NCI-H2081 (cell line): ENCODE measurements around the gene MMD.
"Not testable (repeated sequence)": the region's sequence is repeated elsewhere in the genome, so short reads cannot be mapped to it uniquely, and the experiment has no call there.

Experiments
- DNase-seq, 2 experiments: peaks; one replicate each; lab custom pipeline; 2025; lab: John Stamatoyannopoulos, UW

The MMD gene

DNA sequence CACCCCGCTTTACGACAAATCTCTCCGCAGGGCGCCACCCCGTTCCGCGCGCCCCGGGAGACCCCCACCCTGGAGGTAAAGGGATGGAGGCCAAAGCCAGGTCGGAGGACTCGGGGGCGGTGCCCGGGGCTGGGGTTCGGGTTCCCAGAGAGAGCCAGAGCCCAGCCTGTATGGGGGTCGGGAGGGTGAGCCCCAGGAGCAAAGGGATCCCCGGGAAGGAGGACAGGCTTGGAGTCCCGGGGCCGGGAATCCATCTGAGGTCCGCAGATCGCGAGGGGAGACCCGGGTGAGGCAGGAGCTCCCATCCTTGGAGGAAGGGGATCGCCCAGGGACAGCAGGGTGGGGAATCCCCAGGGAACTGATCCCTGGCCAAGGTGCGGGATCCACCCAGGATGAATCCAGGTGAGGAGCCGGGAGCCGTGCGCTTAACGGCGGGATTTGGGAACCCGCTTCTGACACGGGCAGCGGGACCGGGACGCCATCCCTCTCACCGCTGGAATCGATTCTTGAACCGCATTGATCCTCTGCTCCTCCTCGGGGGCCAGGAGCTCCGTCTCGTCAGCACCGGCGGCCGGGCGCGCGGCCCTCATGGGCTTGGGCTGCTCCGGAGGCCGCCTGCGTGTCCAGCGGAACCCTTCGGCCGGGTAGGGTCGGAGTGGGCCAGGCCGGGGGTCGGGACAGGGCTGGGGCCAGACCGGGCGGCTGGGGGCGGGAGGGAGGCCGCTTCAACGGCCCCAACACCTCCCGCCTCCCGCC, at the start of gene MMD:
TSS of gene MMD (minus strand) at position 657 of the 756 bp plus-strand sequence. CDS start at position 517, 140 bp downstream.
- peak in 1 of 2 experiments; percentile 56 for DNase-seq

GRCh38 chr17:55466671-55467070, 45.0 kb upstream of the MMD start:
- DNase-seq, result no peak

DNA sequence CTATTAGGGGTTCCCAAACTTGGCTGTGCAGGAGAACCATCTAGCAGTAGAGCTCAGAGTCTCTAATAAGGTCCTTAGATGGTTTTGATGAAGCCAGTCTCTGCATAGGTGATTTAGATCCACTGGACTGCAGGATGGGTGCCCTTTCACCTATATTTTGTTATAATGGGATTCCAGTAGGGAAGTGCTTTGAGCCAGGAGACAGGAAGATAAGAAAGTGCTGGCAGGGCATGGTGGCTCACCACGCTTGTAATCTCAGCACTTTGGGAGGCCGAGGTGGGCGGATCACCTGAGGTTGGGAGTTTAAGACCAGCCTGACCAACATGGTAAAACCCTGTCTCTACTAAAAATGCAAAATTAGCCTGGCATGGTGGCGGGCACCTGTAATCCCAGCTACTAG, 44.1 kb upstream of the MMD start:
- DNase-seq, result not testable (repeated sequence)

DNA sequence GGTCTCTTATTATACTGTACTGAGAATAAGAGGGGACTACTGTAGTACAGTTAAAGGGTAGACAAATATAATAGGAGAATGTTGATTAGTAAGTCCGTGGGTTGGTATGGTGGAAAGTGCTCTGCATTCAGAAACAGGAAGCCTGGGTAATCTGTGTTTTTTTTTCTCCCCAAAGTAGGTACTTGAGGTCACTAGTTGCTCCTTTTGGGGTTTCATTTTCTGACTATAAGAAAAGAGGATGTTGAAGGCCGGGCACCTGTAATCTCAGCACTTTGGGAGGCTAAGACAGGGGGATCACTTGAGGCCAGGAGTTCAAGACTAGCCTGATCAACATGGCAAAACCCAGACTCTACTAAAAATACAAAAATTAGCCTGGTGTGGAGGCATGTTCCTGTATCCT, 42.0 kb upstream of the MMD start:
- DNase-seq, result no peak

- DNase-seq, result no peak
These were observed 41.1 kb upstream of the MMD start for GRCh38 chr17:55462711-55463110.

GRCh38 chr17:55462234-55462633, 40.6 kb upstream of the MMD start:
- DNase-seq, result no peak

DNA sequence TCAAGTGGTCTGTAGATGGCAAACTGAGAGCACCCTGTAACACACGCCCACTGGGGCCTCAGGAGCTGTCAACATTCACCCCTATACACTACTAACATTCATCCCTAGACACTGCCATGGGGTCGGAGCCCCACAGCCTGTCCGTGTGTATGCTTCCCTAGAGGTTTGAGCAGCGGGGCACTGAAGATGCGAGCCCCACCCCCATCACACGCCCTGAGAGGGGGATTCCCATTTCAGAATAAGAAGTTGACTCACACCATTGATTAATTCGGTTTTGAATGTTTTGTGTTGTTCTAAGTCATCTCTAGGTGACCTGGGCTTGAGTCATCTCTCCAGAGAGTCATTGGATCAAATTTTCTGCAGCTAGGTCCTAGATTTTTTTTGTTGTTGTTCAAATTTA, 37.3 kb upstream of the MMD start:
- no peak for DNase-seq

- DNase-seq, result no peak
These were observed 36.8 kb upstream of the MMD start for GRCh38 chr17:55458287-55458900.

DNA sequence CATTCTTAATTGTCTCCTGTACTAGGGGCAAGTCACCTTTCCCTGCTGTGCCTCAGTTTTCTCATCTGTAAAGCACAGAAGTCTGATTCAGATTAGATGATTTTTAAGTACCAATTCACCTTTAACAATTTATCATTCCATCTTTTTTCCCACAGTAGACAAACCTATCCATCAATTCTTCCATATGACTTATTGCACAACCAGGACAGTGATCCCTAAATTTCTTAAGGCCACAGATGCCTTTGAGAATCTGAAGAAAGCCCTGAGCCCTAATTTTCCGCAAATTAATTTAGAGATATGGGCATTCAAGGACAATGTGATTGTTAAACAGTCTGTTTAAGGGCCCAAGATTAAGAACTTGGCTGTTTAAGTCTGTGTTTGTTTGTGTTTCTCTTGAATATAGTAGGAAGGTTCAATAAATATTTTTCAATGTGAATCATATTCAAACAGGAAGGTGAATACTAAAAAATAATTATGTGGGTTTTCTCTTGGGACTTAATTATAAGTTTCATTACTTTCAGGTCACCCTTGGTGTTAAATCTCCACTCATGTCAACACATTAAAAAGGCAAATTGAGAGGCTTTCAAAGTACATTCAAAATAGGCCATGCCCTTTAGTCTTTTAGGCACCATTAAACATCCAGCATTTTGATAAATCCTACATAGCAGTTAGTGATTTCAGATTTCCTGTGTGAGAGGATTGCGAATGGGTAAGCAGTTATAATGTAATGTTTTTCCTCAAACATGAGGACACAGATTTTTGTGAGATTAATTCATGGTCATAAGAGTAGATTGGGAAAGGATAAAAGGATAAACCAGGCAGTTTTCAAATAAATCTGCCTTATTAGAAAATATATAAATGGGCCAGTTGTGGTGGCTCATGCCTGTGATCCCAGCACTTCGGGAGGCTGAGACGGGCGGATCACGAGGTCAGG, 34.9 kb upstream of the MMD start:
- DNase-seq, result no peak

GRCh38 chr17:55454906-55455474, 33.4 kb upstream of the MMD start:
- DNase-seq, result no peak

DNA sequence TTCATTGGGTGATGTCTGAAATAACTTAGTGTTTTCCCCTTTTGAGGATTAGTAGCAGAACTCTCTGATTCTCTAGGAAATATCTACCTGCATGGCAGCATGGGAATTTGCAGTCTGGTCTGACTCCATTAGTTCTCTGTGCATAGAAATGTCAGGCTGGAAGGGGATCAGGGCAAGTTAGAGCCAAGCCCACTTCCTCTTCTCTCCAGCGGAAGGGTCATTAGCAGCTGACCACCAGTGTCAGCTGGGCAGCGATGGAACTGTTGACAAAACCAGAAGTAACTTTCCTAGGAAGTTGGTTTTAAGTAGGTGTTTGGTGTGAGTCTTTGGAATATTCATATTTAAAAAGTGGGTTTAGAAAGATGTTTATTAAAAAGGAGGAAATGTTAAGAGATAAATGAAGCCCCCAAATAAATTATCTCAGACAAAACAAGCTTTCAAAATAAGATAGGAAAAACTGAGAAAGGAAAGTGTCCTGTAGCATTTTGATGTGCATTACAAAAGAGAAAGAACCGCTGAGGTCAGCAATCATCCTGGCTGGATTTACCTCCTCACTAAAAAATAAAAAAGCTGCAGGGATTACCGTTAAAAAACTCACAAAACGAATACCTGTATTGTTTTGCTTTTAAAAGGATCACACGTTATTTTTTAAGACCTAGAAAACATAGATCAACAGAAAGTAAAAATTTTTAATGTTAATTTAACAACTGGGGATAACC, 32.4 kb upstream of the MMD start:
- DNase-seq, result no peak

DNA sequence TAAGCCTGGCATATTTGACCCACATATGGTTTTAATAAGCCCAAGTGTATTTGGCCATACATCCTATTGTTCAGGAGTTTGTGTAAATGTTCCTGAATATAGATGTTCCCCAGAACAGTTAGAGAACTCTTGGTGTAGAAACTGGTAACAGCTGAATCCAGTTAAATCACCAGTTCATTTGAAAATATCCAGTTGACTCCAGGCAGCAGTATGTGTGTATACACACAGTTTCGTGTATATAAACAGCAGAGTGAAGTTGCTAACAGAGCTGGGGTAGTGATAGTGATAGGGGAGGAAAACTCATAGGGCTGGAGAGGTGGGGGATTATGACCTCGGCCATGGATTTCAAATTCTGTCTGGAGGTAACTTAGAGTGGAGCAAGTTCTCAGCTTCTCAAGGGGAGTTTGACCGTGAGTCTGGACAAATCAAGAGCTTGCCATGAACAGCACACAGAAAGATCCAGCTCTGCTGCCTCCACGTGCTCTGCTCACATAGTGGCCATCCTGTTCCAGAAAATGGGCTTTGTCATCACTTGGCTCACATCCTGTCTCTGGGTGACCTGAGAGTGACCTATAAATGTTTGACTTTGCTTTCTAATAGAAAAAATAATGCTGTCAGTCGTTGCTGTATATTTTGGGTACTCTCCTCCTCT, 30.6 kb upstream of the MMD start:
- no peak for DNase-seq

- DNase-seq, result no peak
These were observed 30.1 kb upstream of the MMD start for GRCh38 chr17:55451758-55452138.

- DNase-seq, result no peak
These were observed 29.6 kb upstream of the MMD start for GRCh38 chr17:55451203-55451641.

DNA sequence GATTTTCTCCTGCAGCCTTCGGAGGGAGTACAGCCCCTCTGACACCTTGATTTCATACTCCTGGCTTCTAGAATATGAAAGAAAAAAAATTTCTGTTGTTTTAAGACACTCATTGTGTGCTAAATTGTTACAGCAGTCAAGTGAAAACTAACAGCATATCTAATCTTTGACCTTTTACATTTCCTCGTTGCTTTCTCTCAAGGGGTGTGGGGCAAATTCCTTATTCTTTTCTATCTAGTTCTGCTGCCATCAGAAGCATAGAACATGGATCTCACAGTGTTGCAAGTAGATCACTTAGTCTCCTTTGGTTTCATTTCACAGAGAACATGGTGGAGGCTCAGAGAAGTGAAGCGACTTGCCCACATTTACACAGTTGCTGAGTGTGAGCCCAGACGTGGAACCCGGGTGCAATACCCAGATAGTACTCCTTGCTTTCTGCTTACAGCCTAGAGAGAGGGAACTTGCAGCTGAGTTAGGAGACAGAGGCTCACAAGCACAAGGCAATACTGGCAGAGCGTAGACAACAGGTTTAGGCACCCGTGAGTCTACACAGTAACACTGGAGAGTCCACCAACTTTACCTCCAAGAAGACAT, 28.7 kb upstream of the MMD start:
- no peak for DNase-seq

DNA sequence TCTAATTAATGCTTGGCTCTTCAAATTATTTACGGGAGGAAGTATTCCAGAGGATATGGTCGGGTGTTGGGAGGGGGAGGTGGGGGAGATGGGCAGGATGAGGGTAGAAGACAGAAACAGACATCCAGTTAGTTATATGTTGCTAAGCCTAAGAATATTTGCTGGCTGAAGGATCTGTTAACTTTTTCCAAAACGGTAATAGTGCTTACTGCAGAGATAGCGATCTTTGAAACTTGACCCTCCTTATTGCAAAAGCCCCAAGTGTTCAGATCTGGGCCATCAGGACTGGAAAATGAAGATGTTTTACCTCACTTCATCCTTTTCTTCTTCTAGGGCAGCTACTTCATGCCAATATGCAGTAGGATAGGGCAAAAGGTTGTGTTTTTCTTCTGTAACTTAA, 27.0 kb upstream of the MMD start:
- no peak for DNase-seq

- DNase-seq, result no peak
These were observed 25.1 kb upstream of the MMD start for GRCh38 chr17:55446581-55447205.

GRCh38 chr17:55446004-55446403, 24.4 kb upstream of the MMD start:
- DNase-seq, result not testable (repeated sequence)

GRCh38 chr17:55444471-55445441, 23.1 kb upstream of the MMD start:
- DNase-seq, result no peak
